Adrenal gland (tissue), 12 donors: ENCODE measurements around the gene BBS1. TPM values are rescaled to one million over a fixed set of nuclear protein-coding genes. Genes with fewer than 3 reads are reported as not detected.
"Not testable (repeated sequence)": the region's sequence is repeated elsewhere in the genome, so short reads cannot be mapped to it uniquely, and the experiment has no call there.

Source experiments
- DNase-seq, 7 donors: peaks; one replicate each; pipeline ENCODE4 v3.0.0-alpha.2; 2019 to 2020
- H3K27ac ChIP-seq, 5 donors: fragments of 200-600 bp; sonication (generic) in 4 of 5; 1 replicate in 3 of 5; 2 replicates in 2 of 5; pipeline versions ENCODE4 v1.5.1 to v1.8.0; 2016 to 2020; ENCODE audit warnings: mild to moderate bottlenecking in 1 of 5
- H3K27me3 ChIP-seq: fragments of 200-600 bp; 2 replicates; pipeline ENCODE4 v1.8.0; 2021
- H3K36me3 ChIP-seq, 2 donors: fragments of 200-600 bp; replicated peaks in 1 of 2; 1 replicate in 1 of 2; 2 replicates in 1 of 2; pipeline versions ENCODE4 v1.5.1 to v1.8.0; 2018 to 2022
- H3K4me1 ChIP-seq, 2 donors: fragments of 200-600 bp; replicated peaks in 1 of 2; 1 replicate in 1 of 2; 2 replicates in 1 of 2; pipeline versions ENCODE4 v1.5.1 to v1.8.0; 2018 to 2021
- H3K4me3 ChIP-seq, 4 donors: fragments of 200-600 bp; sonication (generic) in 3 of 4; one replicate each; pipeline ENCODE4 v1.5.1; 2016 to 2018
- H3K9me3 ChIP-seq, 3 donors: fragments of 200-600 bp; sonication (generic) in 1 of 3; replicated peaks in 1 of 3; 1 replicate in 2 of 3; 2 replicates in 1 of 3; pipeline versions ENCODE4 v1.5.1 to v1.8.0; 2016 to 2021
- CTCF ChIP-seq, 6 experiments: fragments of 450-650 bp in 4 of 6; fragments of 200-600 bp in 2 of 6; sonication (generic) in 1 of 6; IDR thresholded peaks; 1 replicate in 5 of 6; 2 replicates in 1 of 6; pipeline versions ENCODE4 v1.5.1 to v1.8.0; 2016 to 2021; ENCODE audit warnings: antibody characterized with exemption in 6 of 6, mild to moderate bottlenecking in 2 of 6, moderate library complexity in 1 of 6
- POLR2A ChIP-seq, 2 donors: fragments of 450-650 bp; IDR thresholded peaks; one replicate each; pipeline ENCODE4 v1.6.1; 2017; ENCODE audit warnings: antibody characterized with exemption in 2 of 2, mild to moderate bottlenecking in 2 of 2, moderate library complexity in 1 of 2
- WGBS, 4 donors: extraction: QIAGEN DNeasy Blood & Tissue Kit in 2 of 4; methylation state at CpG; one replicate each; pipeline versions ENCODE4 v1.1.5 to v1.1.7; 2013 to 2017; 5-methylcytosine and 5-hydroxymethylcytosine counted together
- intact Hi-C, 2 donors: fragments of 100-400 bp; cut with DNase I; formaldehyde crosslinking; loops; one replicate each; pipeline versions ENCODE4 v1.14.1 to v1.15.0; 2022 to 2023
- polyA plus RNA-seq, 3 donors: library from polyadenylated mRNA; stranded (reverse); fragments of 200-250 nt in 2 of 3; fragments of 350-450 nt in 1 of 3; fragmentation: Illumina TruSeq in 1 of 3; extraction: RNeasy Lipid Tissue Mini Kit (QIAGEN cat#74804) in 1 of 3; gene quantifications; one replicate each; pipeline ENCODE4 v1.2.3, GENCODE V29; 2013 to 2014
- total RNA-seq, 9 donors: library from RNA; depleted of rRNA in 4 of 9; stranded (reverse); fragments of >200 nt in 4 of 9; fragments of 120-200 nt in 1 of 9; fragmentation: NEBNext Ultra II Directional in 1 of 9; extraction: Animal tissue kit (Norgen Biotek cat#: 25700) in 1 of 9; gene quantifications; one replicate each; pipeline versions ENCODE4 v1.1.0 to v1.2.4, GENCODE V29; 2013 to 2023
- donor health status: healthy with polysubstance abuse.
- donor health status: Bipolar disorder and iron deficiency.
- donor health status: DM: yes; HTN: yes; CAD: no.
- donor health status: DM: no; HTN: no; CAD: no.
- donor health status: DM: no; HTN: no; CAD: no.
- donor health status: DM: yes; HTN: yes; CAD: no.

Gene BBS1
- total and polyA plus RNA-seq, 12 donors: 24.1 to 132 (median 50.5) TPM

GRCh38 chr11:66570850-66571180 is 60.4 kb downstream of the BBS1 start:
- H3K4me1 ChIP-seq: peaks cover 14 to 15% of the 10 kb centered on the region in 2 donors
- H3K9me3 ChIP-seq: no peaks in the 10 kb centered on the region
- no peak for DNase-seq
- H3K27me3 ChIP-seq: no peaks in the 10 kb centered on the region
- intact Hi-C loops: no loop called here
- no peak overlapping the region for H3K4me3 ChIP-seq
- TF ChIP-seq CTCF (IDR thresholded peaks at IDR 0.05): no peak
- no peak for TF ChIP-seq POLR2A (IDR thresholded peaks at IDR 0.05)
- H3K27ac ChIP-seq: no peak overlapping the region
- WGBS, 4 donors: 41 to 65% (median 64%) methylated on average over 2 of the region's 2 CpGs
- H3K36me3 ChIP-seq: peaks cover 0 to 5% of the 10 kb centered on the region in 2 donors

- Histone ChIP-seq H3K36me3 (no peaks in the 10 kb centered on the region), H3K27ac (no peak overlapping the region), H3K4me1 (peaks cover 0 to 6% of the 10 kb centered on the region in 2 donors), H3K9me3 (no peaks in the 10 kb centered on the region), H3K27me3 (no peaks in the 10 kb centered on the region), H3K4me3 (no peak overlapping the region)
- DNase-seq: peak; percentile 74 to 92 (median 82)
- TF ChIP-seq POLR2A (IDR thresholded peaks at IDR 0.05): no peak
- peak; percentile 73 to 93 (median 82) for TF ChIP-seq CTCF (IDR thresholded peaks at IDR 0.05)
- intact Hi-C loops: loop anchor here in 1 of 2 donors (2.0 kb wide), 1 partner anchor 100 kb away; no protein-coding TSS in a partner anchor
- 17 to 29% (median 21%) methylated on average over 14 to 25 of the region's 25 CpGs for WGBS, 4 donors
Measured at GRCh38 chr11:66579017-66579606, 68.7 kb downstream of the BBS1 start.

- Histone ChIP-seq H3K4me3 (no peak overlapping the region), H3K36me3 (no peaks in the 10 kb centered on the region), H3K27me3 (no peaks in the 10 kb centered on the region), H3K27ac (no peak overlapping the region), H3K4me1 (peaks cover 0 to 6% of the 10 kb centered on the region in 2 donors), H3K9me3 (no peaks in the 10 kb centered on the region)
- 80 to 95% (median 87%) methylated on average over 4 to 5 of the region's 5 CpGs for WGBS, 4 donors
- no peak for TF ChIP-seq CTCF (IDR thresholded peaks at IDR 0.05)
- no peak for DNase-seq
- intact Hi-C loops: loop anchor here in 1 of 2 donors (5.0 kb wide), 1 partner anchor 96 kb away; the partner anchor contains the start of gene RBM4B
Measured at GRCh38 chr11:66580803-66581202, 70.4 kb downstream of the BBS1 start.

GRCh38 chr11:66581261-66581660 is 70.8 kb downstream of the BBS1 start:
- TF ChIP-seq CTCF (IDR thresholded peaks at IDR 0.05) (no peak), POLR2A (IDR thresholded peaks at IDR 0.05) (no peak)
- WGBS, 4 donors: 61 to 90% (median 85%) methylated on average over 3 of the region's 3 CpGs
- no peak for DNase-seq

GRCh38 chr11:66582565-66583147 is 72.2 kb downstream of the BBS1 start:
- DNase-seq, H3K4me1 ChIP-seq, H3K9me3 ChIP-seq, H3K27me3 ChIP-seq, H3K27ac ChIP-seq, H3K36me3 ChIP-seq, H3K4me3 ChIP-seq: not testable (repeated sequence)
- 77 to 81% (median 80%) methylated on average over 3 of the region's 3 CpGs for WGBS, 4 donors
- intact Hi-C loops: loop anchor here in 1 of 2 donors (5.0 kb wide), 1 partner anchor 95 kb away; the partner anchor contains the start of gene RBM4B

More at GRCh38 chr11:66581261-66581660, 70.8 kb downstream of the BBS1 start:
- intact Hi-C loops: loop anchor here in 1 of 2 donors (5.0 kb wide), 1 partner anchor 96 kb away; the partner anchor contains the start of gene RBM4B
- Histone ChIP-seq H3K9me3 (no peaks in the 10 kb centered on the region), H3K4me3 (no peak overlapping the region), H3K27ac (no peak overlapping the region), H3K27me3 (no peaks in the 10 kb centered on the region), H3K36me3 (no peaks in the 10 kb centered on the region), H3K4me1 (peaks cover 0 to 6% of the 10 kb centered on the region in 2 donors)
